A549 (cell line): ENCODE results near the gene RHBDL1. TPM values are rescaled to one million over a fixed set of nuclear protein-coding genes. Genes with fewer than 3 reads are reported as not detected.

Source experiments
- ATAC-seq, 2 experiments: fragments of 200-7000 bp in 1 of 2; fragments of >200 bp in 1 of 2; cut with Nextera tagmentation in 1 of 2; cut with Tn5 transposase in 1 of 2; 3 replicates each; pipeline versions ENCODE4 v1.8.0 to v1.9.1; 2018 to 2020; ENCODE audit warnings: mild to moderate bottlenecking in 1 of 2, moderate library complexity in 1 of 2
- CTCF ChIA-PET: fragments of 300-600 bp; sonication (Branson Sonifier 250); formaldehyde crosslinking; extraction: SDS; loops from one replicate; lab custom pipeline; 2021; ENCODE audit warnings: antibody characterized with exemption, inconsistent platforms; lab: Yijun Ruan, JAX
- POLR2A ChIA-PET: fragments of 350-600 bp; formaldehyde crosslinking; extraction: SDS; loops from one replicate; lab custom pipeline; 2021; ENCODE audit warnings: antibody characterized with exemption, inconsistent platforms; lab: Yijun Ruan, JAX
- DNase-seq, 2 experiments: peaks; one replicate each; pipeline versions ENCODE4 v3.0.0 to v3.0.0-alpha.2; 2011 to 2016; ENCODE audit warnings: low read depth in 1 of 2, low spot score in 1 of 2
- FAIRE-seq: peaks from 2 replicates; lab custom pipeline; 2011; peaks lifted over from hg19 to GRCh38; lab: Jason Lieb, UNC
- H3K27ac ChIP-seq, 2 experiments: fragments of >200 bp; sonication (Bioruptor Twin); formaldehyde crosslinking; 3 replicates each; pipeline ENCODE4 v1.5.1; 2016 to 2017
- H3K4me1 ChIP-seq: fragments of >200 bp; sonication (Bioruptor Twin); formaldehyde crosslinking; 3 replicates; pipeline ENCODE4 v1.6.1; 2016
- H3K4me2 ChIP-seq: fragments of >200 bp; sonication (Bioruptor Twin); formaldehyde crosslinking; 3 replicates; pipeline ENCODE4 v1.6.1; 2016
- H3K4me3 ChIP-seq: fragments of >200 bp; sonication (Bioruptor Twin); formaldehyde crosslinking; 3 replicates; pipeline ENCODE4 v1.5.1; 2016
- H3K9me3 ChIP-seq: fragments of >200 bp; sonication (Bioruptor Twin); formaldehyde crosslinking; 3 replicates; pipeline ENCODE4 v1.6.1; 2016
- CBX2 ChIP-seq: fragments of 200-600 bp; sonication (generic); IDR thresholded peaks from 2 replicates; pipeline ENCODE4 v1.6.1; 2016; ENCODE audit warnings: low read depth, mild to moderate bottlenecking, borderline replicate concordance
- CBX8 ChIP-seq: fragments of 200-600 bp; sonication (generic); IDR thresholded peaks from 2 replicates; pipeline ENCODE4 v1.6.1; 2016
- CEBPB ChIP-seq, 2 experiments: fragments of >200 bp in 1 of 2; sonication (Bioruptor Twin) in 1 of 2; formaldehyde crosslinking in 1 of 2; IDR thresholded peaks; 2 replicates each; pipeline ENCODE4 v1.6.1; 2012 to 2016
- CHD2 ChIP-seq: fragments of 150-350 bp; IDR thresholded peaks from 2 replicates; pipeline ENCODE4 v1.6.1; 2014; ENCODE audit warnings: low read length; ENCODE audit not compliant: partially characterized antibody
- EHMT2 ChIP-seq: fragments of 200-600 bp; sonication (generic); IDR thresholded peaks from 2 replicates; pipeline ENCODE4 v1.6.1; 2016; ENCODE audit warnings: antibody characterized with exemption, low read depth, mild to moderate bottlenecking, moderate library complexity
- EP300 ChIP-seq, 2 experiments: fragments of >200 bp; sonication (Bioruptor Twin); formaldehyde crosslinking; IDR thresholded peaks; 2 replicates in 1 of 2; 3 replicates in 1 of 2; pipeline ENCODE4 v1.6.1; 2016 to 2017
- ESRRA ChIP-seq: fragments of 150-350 bp; IDR thresholded peaks from 2 replicates; pipeline ENCODE4 v1.6.1; 2014; ENCODE audit warnings: mild to moderate bottlenecking, low read length, borderline replicate concordance
- FOSL2 ChIP-seq, 2 experiments: fragments of 450-650 bp in 1 of 2; fragments of >200 bp in 1 of 2; sonication (Bioruptor Twin) in 1 of 2; formaldehyde crosslinking; IDR thresholded peaks; 2 replicates each; pipeline versions ENCODE4 v1.5.0 to v1.6.1; 2016 to 2020; ENCODE audit warnings: mild to moderate bottlenecking in 1 of 2, moderate library complexity in 1 of 2
- FOXS1 ChIP-seq: fragments of 250-450 bp; sonication (Bioruptor Pico); IDR thresholded peaks from 2 replicates; pipeline ENCODE4 v1.5.0; 2020; ENCODE audit warnings: mild to moderate bottlenecking, moderate library complexity
- HDAC2 ChIP-seq: fragments of 200-600 bp; sonication (generic); IDR thresholded peaks from 2 replicates; pipeline ENCODE4 v1.6.1; 2016
- HOXB13 ChIP-seq: fragments of 250-450 bp; sonication (Bioruptor Pico); IDR thresholded peaks from 2 replicates; pipeline ENCODE4 v1.5.0; 2020; ENCODE audit warnings: low read depth, mild to moderate bottlenecking, moderate library complexity
- JUNB ChIP-seq: fragments of >200 bp; sonication (Bioruptor Twin); formaldehyde crosslinking; IDR thresholded peaks from 2 replicates; pipeline ENCODE4 v1.6.1; 2016
- MAFK ChIP-seq: fragments of 450-650 bp; IDR thresholded peaks from 2 replicates; pipeline ENCODE4 v1.6.1; 2014; ENCODE audit not compliant: partially characterized antibody
- NFE2L2 ChIP-seq: fragments of 150-350 bp; conservative IDR thresholded peaks from 2 replicates; pipeline ENCODE4 v1.6.1; 2014; ENCODE audit warnings: low read length
- NPAS2 ChIP-seq: fragments of 250-450 bp; sonication (Bioruptor Pico); IDR thresholded peaks from 2 replicates; pipeline ENCODE4 v1.8.0; 2022; ENCODE audit warnings: mild to moderate bottlenecking, moderate library complexity, borderline replicate concordance
- POLR2A ChIP-seq: IDR thresholded peaks from 2 replicates; pipeline ENCODE4 v1.6.1; 2012; ENCODE audit warnings: mild to moderate bottlenecking, low read length
- RARB ChIP-seq: fragments of 250-450 bp; sonication (Bioruptor Pico); IDR thresholded peaks from 2 replicates; pipeline ENCODE4 v1.8.0; 2021; ENCODE audit warnings: mild to moderate bottlenecking, moderate library complexity
- RFX5 ChIP-seq: fragments of 450-650 bp; IDR thresholded peaks from 2 replicates; pipeline ENCODE4 v1.7.1; 2014; ENCODE audit warnings: antibody characterized with exemption, mild to moderate bottlenecking, moderate library complexity
- RNF2 ChIP-seq: fragments of 200-600 bp; sonication (generic); IDR thresholded peaks from 2 replicates; pipeline ENCODE4 v1.6.1; 2016; ENCODE audit warnings: low read depth, mild to moderate bottlenecking, antibody characterized with exemption, moderate library complexity, borderline replicate concordance
- SMC3 ChIP-seq: fragments of >200 bp; sonication (Bioruptor Twin); formaldehyde crosslinking; IDR thresholded peaks from 3 replicates; pipeline ENCODE4 v1.6.1; 2018; ENCODE audit warnings: inconsistent platforms
- SREBF2 ChIP-seq: fragments of 450-650 bp; IDR thresholded peaks from 2 replicates; pipeline ENCODE4 v1.6.1; 2014; ENCODE audit warnings: mild to moderate bottlenecking, moderate library complexity
- ZNF302 ChIP-seq: fragments of 250-450 bp; sonication (Bioruptor Pico); IDR thresholded peaks from 2 replicates; pipeline ENCODE4 v1.9.0; 2021; ENCODE audit warnings: inconsistent platforms, mild to moderate bottlenecking, moderate library complexity
- ZSCAN20 ChIP-seq: fragments of 250-450 bp; sonication (Bioruptor Pico); IDR thresholded peaks from 2 replicates; pipeline ENCODE4 v1.8.0; 2022; ENCODE audit warnings: mild to moderate bottlenecking, moderate library complexity
- WGBS: methylation state at CpG from one replicate; pipeline ENCODE4 v1.1.6; 2017; ENCODE audit errors: missing lambda C conversion rate; 5-methylcytosine and 5-hydroxymethylcytosine counted together
- polyA plus RNA-seq, 4 experiments: library from polyadenylated mRNA; depleted of rRNA in 3 of 4; stranded (reverse); fragments of >200 nt; fragmentation: RNase III in 1 of 4; extraction: RNeasy Plus Mini Kit Qiagen cat#74134 plus additional on column Dnase treatment in 1 of 4; gene quantifications; 2 replicates in 3 of 4; 3 replicates in 1 of 4; pipeline ENCODE4 v1.2.3, GENCODE V29; 2011 to 2017
- TF ChIP-seq, protein P1 (sequence below): fragments of 250-450 bp; sonication (Bioruptor Pico); IDR thresholded peaks from 2 replicates; pipeline ENCODE4 v1.5.0; 2020; ENCODE audit warnings: low read depth, mild to moderate bottlenecking, moderate library complexity
- TF ChIP-seq, protein P2 (sequence below): IDR thresholded peaks from 2 replicates; pipeline ENCODE4 v1.6.1; 2012; ENCODE audit warnings: low read depth, borderline replicate concordance

The RHBDL1 gene
- polyA plus RNA-seq, 2 of the 4 experiments (the other 2 are of a cell fraction): 0.56 to 1.4 TPM

DNA sequence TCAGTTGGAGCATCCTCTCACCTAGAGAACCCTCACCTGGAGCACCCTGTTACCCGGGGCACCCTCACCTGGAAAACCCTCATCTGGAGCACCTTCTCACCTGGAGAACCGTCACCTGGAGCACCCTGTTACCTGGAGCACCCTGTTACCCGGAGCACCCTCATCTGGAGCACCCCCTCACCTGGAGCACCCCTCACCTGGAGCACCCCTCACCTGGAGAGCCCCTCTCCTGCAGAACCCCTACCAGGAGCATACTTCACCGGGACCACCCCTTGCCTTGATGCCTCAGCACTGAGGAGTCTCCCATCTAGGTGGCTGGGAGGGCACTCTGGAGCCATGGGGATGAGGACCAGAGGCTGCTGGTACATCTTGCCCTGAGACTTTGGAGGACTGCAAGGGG, 33.5 kb downstream of the RHBDL1 start:
- WGBS: 57% methylated on average over 3 of the region's 4 CpGs
- CTCF ChIA-PET: interaction anchor here (0.9 to 25.1 kb wide), 6 partner anchors 11 to 347 kb away, joined by 3 to 656 read pairs (median 8); partner anchors contain the start of genes ANTKMT, CCDC78, CHTF18 and CIAO3

DNA sequence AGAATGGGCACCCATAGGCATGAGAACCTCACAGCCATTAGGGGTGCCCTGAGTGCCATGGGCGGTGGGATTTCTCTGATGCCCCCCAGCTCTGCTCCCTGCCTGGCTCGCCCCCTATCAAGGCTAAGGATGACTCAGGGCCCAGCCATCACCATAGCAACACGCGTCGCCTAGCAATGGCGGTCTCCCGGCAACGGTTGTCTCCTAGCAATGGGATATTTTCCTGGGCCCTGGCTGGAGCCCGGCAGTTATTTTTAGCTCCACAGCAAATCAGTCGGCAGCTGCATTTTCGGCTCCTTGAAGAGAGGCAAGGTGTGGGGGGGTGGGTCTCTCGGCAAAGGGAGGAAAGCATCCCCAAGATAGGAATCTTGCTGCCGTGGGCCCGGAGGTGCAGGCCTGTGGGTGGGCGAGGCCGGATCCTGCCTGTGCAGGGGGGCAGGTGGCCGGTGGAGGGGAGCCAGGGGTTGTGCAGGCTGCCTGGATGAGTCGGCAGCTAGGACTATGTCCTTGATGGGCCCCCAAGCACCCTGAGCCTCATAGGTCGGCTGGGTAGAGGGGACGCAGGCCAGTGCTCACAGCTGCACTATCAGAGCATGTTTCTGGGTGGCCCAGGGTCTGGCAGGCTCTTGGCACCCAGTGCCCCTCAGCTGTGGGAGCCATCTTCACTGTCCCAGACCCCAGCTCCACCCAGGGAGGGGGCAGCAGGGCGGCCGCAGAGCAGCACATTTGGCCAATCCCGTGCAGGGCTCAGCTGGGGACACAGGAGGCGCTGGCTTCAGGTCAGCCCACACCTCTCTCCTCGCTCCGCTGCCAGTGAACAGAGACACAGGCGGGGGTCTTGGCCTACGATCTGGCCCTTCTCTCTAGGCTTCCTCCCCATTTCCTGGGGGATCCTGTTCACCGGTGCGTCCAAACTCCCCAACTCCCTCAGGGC, 34.4 kb downstream of the RHBDL1 start:
- ChIA-PET POLR2A (interaction anchor here (0.6 to 1.5 kb wide), 4 partner anchors 10 to 1312 kb away, joined by 3 to 7 read pairs (median 4); partner anchors contain the start of gene WDR24), CTCF (interaction anchor here (0.8 to 25.1 kb wide), 13 partner anchors 8 to 391 kb away, joined by 3 to 656 read pairs (median 8); partner anchors contain the start of genes ANTKMT, CCDC78, CHTF18 and CIAO3)
- TF ChIP-seq RARB: no peak
- no peak for TF ChIP-seq FOSL2 (IDR thresholded peaks at IDR 0.05)
- TF ChIP-seq FOSL2 (CRISPR knock-in tag; IDR thresholded peaks at IDR 0.05): peak; percentile 69
- TF ChIP-seq RNF2: no peak
- TF ChIP-seq SREBF2: no peak
- no peak for TF ChIP-seq NFE2L2
- TF ChIP-seq RFX5: peak; percentile 78
- no peak for TF ChIP-seq ZNF302
- TF ChIP-seq, protein P1, sequence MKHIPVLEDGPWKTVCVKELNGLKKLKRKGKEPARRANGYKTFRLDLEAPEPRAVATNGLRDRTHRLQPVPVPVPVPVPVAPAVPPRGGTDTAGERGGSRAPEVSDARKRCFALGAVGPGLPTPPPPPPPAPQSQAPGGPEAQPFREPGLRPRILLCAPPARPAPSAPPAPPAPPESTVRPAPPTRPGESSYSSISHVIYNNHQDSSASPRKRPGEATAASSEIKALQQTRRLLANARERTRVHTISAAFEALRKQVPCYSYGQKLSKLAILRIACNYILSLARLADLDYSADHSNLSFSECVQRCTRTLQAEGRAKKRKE (CRISPR knock-in tag): no peak
- no peak for TF ChIP-seq MAFK
- TF ChIP-seq EHMT2: no peak
- no peak for TF ChIP-seq POLR2A
- TF ChIP-seq FOXS1 (CRISPR knock-in tag): no peak
- TF ChIP-seq SMC3: no peak
- DNase-seq (peak in 1 of 2 experiments; percentile 83), FAIRE-seq (no peak), ATAC-seq (peak; percentile 2 to 7; a peak in 4 of 6 replicates)
- H3K4me1 ChIP-seq: peaks cover 71% of the 10 kb centered on the region
- no peak overlapping the region for H3K4me3 ChIP-seq
- no peaks in the 10 kb centered on the region for H3K9me3 ChIP-seq
- 45% methylated on average over 26 of the region's 30 CpGs for WGBS
- peak overlapping the region; percentile 25 to 99; a peak in 5 of 6 replicates for H3K27ac ChIP-seq
- H3K4me2 ChIP-seq: peak overlapping the region; percentile 40; the same call in 2 of the 3 replicates

More for the DNA sequence above, 33.5 kb downstream of the RHBDL1 start:
- Histone ChIP-seq H3K4me1 (peaks cover 65% of the 10 kb centered on the region), H3K4me2 (no peak overlapping the region)
- TF ChIP-seq CBX8: no peak
- TF ChIP-seq CEBPB (IDR thresholded peaks at IDR 0.05): no peak
- TF ChIP-seq EHMT2: no peak
- TF ChIP-seq CHD2: no peak
- TF ChIP-seq EP300 (IDR thresholded peaks at IDR 0.05): no peak
- TF ChIP-seq JUNB: no peak
- no peak for TF ChIP-seq FOXS1 (CRISPR knock-in tag)
- TF ChIP-seq CBX2: no peak
- TF ChIP-seq HOXB13 (CRISPR knock-in tag): no peak
- no peak for TF ChIP-seq RFX5
- TF ChIP-seq ZSCAN20 (CRISPR knock-in tag): no peak
- no peak for TF ChIP-seq SREBF2
- TF ChIP-seq ESRRA: no peak
- TF ChIP-seq HDAC2: no peak
- TF ChIP-seq, protein P2, sequence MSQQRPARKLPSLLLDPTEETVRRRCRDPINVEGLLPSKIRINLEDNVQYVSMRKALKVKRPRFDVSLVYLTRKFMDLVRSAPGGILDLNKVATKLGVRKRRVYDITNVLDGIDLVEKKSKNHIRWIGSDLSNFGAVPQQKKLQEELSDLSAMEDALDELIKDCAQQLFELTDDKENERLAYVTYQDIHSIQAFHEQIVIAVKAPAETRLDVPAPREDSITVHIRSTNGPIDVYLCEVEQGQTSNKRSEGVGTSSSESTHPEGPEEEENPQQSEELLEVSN: no peak
- no peak for TF ChIP-seq NPAS2
- TF ChIP-seq, all 56 proteins: peak for 0
- FAIRE-seq (no peak), ATAC-seq (no peak), DNase-seq (no peak)
- no peak overlapping the region for H3K4me3 ChIP-seq
- no peaks in the 10 kb centered on the region for H3K9me3 ChIP-seq
- no peak overlapping the region for H3K27ac ChIP-seq
- POLR2A ChIA-PET: interaction anchor here (1.5 to 2.0 kb wide), 2 partner anchors 11 to 13 kb away, joined by 5 to 7 read pairs; no protein-coding TSS in a partner anchor
